HK-2 (cell line): ENCODE data around the gene SERPING1.

ENCODE experiments used
- DNase-seq: peaks from one replicate; pipeline ENCODE4 v3.0.0-alpha.2; 2018; ENCODE audit not compliant: unreplicated experiment

Gene SERPING1

GRCh38 chr11:57597916-57598830 is 688 bp downstream of the SERPING1 start:
- no peak for DNase-seq

DNA sequence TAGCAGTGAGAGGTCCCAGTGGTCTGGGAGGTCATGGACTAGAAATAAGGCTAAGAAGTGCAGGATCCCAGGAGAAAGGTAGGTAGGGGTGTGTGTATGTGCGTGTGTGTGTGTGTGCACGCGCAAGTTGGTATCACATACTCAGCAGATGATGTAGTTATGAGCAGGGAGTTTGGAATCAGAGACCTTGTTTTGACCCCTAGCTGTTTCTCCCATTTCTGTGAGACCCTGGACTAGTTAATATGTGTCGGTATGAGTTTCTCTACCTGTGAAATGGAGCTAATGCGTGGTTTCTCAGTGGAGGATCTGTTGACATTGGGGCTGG is 1.3 kb downstream of the SERPING1 start:
- no peak for DNase-seq

DNA sequence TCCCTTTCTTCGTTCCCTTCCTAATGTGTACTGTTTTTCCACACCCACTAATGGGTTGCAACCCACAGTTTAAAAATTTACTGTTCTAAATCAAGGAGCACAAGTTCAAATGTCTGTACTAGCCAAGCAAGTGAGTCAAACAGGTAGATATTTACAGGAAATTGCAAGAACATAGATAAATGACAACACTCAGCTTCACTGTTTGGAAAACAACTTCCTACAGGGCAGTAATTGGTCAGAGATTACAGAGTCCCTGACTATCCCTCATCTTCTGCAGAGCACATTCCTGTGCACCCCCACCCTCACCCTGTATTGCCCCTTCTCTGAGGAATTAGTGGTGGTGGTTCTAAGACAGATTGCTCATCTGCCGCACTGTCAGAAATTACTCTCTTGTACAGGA is 1.9 kb downstream of the SERPING1 start:
- DNase-seq = no peak

DNA sequence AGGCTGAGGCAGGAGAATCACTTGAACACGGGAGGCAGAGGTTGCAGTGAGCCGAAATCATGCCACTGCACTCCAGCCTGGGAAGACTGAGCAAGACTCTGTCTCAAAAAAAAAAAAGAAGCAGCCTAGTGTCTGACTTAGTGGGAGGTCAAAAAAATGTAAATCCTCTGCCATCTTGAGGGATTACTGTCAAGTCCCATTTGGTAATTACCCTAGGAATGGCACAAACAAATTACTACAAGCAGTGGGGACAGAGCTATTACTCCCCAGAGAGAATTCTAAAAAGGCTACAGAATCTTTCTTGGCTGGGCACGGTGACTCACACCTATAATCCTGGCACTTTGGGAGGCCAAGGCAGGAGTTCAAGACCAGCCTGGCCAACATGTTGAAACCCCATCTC is 3.8 kb downstream of the SERPING1 start:
- DNase-seq = no peak

GRCh38 chr11:57604296-57605027 is 7.0 kb downstream of the SERPING1 start:
- no peak for DNase-seq

DNA sequence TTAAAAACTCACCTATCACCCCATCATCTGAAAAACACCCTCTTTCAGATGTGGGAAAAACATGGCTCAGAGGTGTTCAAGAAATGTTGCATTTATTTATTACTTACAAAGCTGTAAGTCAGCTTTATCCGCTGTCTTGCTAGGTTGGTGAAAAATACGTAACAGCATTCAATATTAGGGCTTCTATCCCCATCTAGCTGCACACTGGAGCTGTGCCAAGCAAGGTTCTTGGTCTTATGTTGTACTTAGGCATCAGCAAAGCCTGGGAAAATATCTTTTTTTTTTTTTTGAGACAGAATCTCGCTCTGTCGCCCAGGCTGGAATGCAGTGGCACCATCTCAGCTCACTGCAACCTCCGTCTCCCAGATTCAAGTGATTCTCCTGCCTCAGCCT is 7.5 kb downstream of the SERPING1 start:
- DNase-seq = no peak

DNA sequence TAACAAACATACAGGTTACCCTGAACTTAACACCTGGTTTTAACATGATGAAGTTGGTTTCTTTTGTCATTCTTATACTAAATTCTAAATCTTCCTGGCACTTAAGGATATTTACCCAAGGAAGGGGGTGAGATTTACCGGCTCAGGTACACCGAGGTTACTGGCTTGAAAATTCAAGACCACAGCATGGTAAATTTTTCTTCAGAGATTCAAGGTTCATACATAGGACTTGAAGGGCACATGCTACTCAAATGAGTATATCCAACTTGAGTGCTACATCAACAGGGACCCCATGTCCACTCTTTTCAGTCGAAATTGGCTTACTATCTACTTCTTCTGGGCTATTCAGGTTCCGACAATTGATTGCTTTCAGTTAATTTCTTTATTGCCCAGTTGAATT is 12.7 kb downstream of the SERPING1 start:
- DNase-seq = no peak

DNA sequence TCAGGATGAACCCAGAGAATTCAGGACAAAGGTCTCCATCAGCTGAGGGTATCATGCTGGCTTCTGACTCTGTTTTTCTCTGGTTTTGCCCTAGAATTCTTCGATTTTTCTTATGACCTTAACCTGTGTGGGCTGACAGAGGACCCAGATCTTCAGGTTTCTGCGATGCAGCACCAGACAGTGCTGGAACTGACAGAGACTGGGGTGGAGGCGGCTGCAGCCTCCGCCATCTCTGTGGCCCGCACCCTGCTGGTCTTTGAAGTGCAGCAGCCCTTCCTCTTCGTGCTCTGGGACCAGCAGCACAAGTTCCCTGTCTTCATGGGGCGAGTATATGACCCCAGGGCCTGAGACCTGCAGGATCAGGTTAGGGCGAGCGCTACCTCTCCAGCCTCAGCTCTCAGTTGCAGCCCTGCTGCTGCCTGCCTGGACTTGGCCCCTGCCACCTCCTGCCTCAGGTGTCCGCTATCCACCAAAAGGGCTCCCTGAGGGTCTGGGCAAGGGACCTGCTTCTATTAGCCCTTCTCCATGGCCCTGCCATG is 16.8 kb downstream of the SERPING1 start:
- DNase-seq = no peak

GRCh38 chr11:57615308-57615707 is 17.8 kb downstream of the SERPING1 start:
- no peak for DNase-seq

GRCh38 chr11:57616595-57616994 is 19.1 kb downstream of the SERPING1 start:
- no peak for DNase-seq

- DNase-seq = no peak
These were observed 21.0 kb downstream of the SERPING1 start for GRCh38 chr11:57618438-57618837.

- DNase-seq = no peak
These were observed 21.8 kb downstream of the SERPING1 start for GRCh38 chr11:57619331-57619730.

- DNase-seq = no peak
These were observed 23.0 kb downstream of the SERPING1 start for GRCh38 chr11:57620467-57620866.

DNA sequence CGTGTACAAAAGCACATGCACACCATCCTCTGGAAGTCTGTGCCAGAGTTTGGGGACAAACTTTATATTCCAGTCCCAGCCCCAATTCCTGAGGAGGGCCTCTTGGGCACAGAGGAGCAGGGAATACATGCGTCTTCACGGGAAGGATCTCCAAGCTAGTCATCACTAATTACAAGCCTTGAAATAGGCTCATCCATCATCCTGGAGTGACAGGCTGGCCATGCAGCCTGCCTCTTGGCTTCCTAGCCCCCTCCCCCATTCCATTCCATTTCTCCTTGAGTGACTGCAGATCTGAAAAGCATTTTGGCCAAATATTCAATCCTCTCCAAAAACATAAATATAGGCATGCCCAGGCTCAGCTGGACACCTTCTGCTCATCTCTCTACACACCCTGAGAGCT is 24.8 kb downstream of the SERPING1 start:
- no peak for DNase-seq

GRCh38 chr11:57624864-57625263 is 27.4 kb downstream of the SERPING1 start:
- DNase-seq = no peak

- no peak for DNase-seq
These were observed 29.4 kb downstream of the SERPING1 start for GRCh38 chr11:57626895-57627294.

- DNase-seq = no peak
These were observed 32.7 kb downstream of the SERPING1 start for GRCh38 chr11:57630171-57630570.

GRCh38 chr11:57632116-57632515 is 34.6 kb downstream of the SERPING1 start:
- DNase-seq = no peak

- no peak for DNase-seq
These were observed 36.0 kb downstream of the SERPING1 start for GRCh38 chr11:57633394-57634070.

- DNase-seq = no peak
These were observed 36.8 kb downstream of the SERPING1 start for GRCh38 chr11:57634311-57634710.

DNA sequence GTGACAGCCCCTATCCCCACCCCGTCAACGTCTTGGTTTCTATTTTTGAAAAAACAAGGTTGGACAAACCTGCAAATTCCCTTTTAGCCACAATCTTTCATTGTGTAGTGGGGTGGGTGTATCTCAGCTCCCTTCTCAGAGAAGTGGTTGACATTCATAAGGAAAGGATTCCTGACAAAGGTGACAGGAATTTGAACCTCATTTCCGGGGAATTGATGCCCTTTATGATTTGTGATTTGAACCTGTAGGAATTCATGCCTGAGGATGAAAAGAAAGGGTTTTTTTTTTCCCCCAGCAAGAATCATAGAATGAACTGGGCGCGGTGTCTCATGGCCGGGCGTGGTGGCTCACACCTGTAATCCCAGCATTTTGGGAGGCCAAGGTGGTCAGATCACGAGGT is 37.8 kb downstream of the SERPING1 start:
- no peak for DNase-seq

DNA sequence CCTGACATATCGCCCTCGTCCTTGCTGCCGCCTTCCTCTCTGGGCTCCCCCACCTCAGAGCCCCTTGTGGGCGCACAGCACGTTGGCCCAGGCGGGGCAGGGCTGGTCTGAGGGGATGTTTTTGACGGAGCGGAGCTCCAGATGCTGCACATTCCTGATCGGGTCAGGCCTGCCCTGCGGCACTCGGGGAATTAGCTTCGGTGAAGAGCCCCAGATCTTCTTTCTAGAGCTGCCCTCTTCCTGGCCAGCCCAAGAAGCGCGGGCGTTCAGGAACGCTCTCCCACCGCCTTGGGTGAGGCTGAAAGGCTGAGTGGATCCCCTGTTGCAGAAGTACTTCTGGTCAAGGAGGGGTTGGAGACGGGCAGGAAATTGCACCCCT is 40.1 kb downstream of the SERPING1 start:
- no peak for DNase-seq
